ENCODE measurements around the gene ZC3H11A. TPM values are rescaled to one million over a fixed set of nuclear protein-coding genes. Genes with fewer than 3 reads are reported as not detected.

The ZC3H11A gene
- total and polyA plus RNA-seq, 2 of the 13 experiments (the other 11 are each of a cell fraction or from before 2014, with no cell fraction given): 56.9 to 59.7 TPM

DNA sequence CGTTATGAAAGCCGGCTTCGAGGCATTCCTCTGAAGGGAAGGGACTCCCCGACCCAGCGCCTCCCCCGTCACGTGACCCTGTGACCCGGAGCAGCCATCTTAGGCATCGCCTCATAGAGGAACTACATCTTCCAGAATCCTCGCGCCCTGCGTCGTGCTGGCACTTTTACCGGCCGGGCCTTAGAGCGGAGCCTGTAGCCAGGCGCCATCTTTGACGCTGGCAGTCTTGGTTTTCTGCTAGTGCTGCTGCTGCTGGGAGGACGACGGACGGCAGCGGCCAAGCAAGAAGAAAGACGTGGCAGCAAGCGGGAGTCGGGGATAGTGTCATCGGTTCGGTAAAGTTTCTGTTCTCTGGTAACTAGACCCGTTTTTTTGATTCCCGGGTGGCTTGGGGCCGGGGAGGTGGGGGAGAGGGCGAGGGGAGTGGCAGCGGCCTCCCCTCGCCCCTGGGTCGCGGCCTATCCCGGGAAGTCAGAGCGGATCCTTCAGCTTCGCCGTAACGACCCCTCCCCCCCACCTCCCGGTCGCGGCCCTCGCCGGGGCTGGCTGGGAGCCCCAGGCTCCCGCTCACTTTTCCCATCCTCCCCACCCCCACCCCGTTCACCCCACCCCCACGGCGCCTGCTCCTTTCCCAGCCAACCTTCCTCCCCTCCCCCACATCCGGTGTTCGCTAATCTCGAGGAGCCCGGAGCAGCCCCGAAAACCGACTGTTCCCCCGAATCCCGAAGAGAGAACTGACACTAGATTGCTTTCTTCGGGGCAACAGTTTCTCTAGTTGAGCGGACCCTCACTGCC is at the start of gene ZC3H11A, which contains the start of gene ZBED6 (continued):
- TF ChIP-seq ZNF329 (CRISPR knock-in tag; IDR thresholded peaks at IDR 0.05; ENCODE audit: low read depth): no peak
- TF ChIP-seq CCAR2 (optimal IDR thresholded peaks at IDR 0.05; ENCODE audit: low read depth, low read length): no peak
- no peak; the same call in 1 of the 2 replicates for TF ChIP-seq ZSCAN31 (CRISPR knock-in tag; IDR thresholded peaks at IDR 0.05; ENCODE audit: low read depth)
- no peak; the same call in 1 of the 2 replicates for TF ChIP-seq ZNF724P (CRISPR knock-in tag; IDR thresholded peaks at IDR 0.05; ENCODE audit: borderline replicate concordance)
- TF ChIP-seq HDAC1 (CRISPR knock-in tag; IDR thresholded peaks at IDR 0.05): peak; percentile 64; the same call in 1 of the 2 replicates
- TF ChIP-seq RFX5 (IDR thresholded peaks at IDR 0.05; ENCODE audit: low read depth, low read length): no peak
- TF ChIP-seq, protein P1, sequence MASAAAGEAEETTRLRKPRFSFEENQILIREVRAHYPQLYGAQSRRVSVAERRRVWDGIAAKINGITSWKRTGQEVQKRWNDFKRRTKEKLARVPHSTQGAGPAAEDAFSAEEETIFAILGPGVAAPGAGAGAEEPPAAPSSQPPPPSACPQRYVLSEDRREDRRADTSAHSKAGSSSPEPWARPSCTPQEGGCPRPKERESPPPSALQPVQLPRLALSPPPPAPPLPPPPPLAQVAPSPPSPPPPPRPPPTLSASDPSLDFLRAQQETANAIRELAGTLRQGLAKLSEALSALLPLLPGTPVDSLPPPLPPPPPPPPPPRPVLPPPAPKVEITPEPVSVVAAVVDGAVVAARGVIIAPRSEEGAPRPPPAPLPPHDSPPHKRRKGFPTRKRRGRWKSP (CRISPR knock-in tag; IDR thresholded peaks at IDR 0.05): no peak
- peak; percentile 90 for TF ChIP-seq POGK (CRISPR knock-in tag; conservative IDR thresholded peaks at IDR 0.05)
- peak; percentile 63; the same call in 1 of the 2 replicates for TF ChIP-seq ZNF160 (CRISPR knock-in tag; IDR thresholded peaks at IDR 0.05)
- no peak for TF ChIP-seq MIER2 (CRISPR knock-in tag; IDR thresholded peaks at IDR 0.05)
- TF ChIP-seq ZNF567 (CRISPR knock-in tag; IDR thresholded peaks at IDR 0.05; ENCODE audit: borderline replicate concordance): no peak
- TF ChIP-seq ZNF431 (CRISPR knock-in tag; IDR thresholded peaks at IDR 0.05; ENCODE audit: borderline replicate concordance, low read depth): no peak
- no peak for TF ChIP-seq TBL1XR1 (IDR thresholded peaks at IDR 0.05; ENCODE audit: borderline replicate concordance, low read length, partially characterized antibody)
- TF ChIP-seq KMT2A (CRISPR knock-in tag; IDR thresholded peaks at IDR 0.05): peak; percentile 67; the same call in 1 of the 2 replicates
- no peak for TF ChIP-seq IRF1 (CRISPR knock-in tag; IDR thresholded peaks at IDR 0.05; ENCODE audit: low read depth)
- TF ChIP-seq HNF1A (IDR thresholded peaks at IDR 0.05; ENCODE audit: low read depth): no peak
- TF ChIP-seq HNF1A (CRISPR knock-in tag; IDR thresholded peaks at IDR 0.05; ENCODE audit: borderline replicate concordance): peak; percentile 20; the same call in 1 of the 2 replicates
- TF ChIP-seq FOXO1 (CRISPR knock-in tag; IDR thresholded peaks at IDR 0.05): no peak; the same call in 1 of the 2 replicates
- no peak for TF ChIP-seq ZFP41 (CRISPR knock-in tag; IDR thresholded peaks at IDR 0.05; ENCODE audit: borderline replicate concordance)
- no peak for TF ChIP-seq ZNF720 (CRISPR knock-in tag; IDR thresholded peaks at IDR 0.05)
